ENCODE measurements around the gene LAMTOR5.

DNA sequence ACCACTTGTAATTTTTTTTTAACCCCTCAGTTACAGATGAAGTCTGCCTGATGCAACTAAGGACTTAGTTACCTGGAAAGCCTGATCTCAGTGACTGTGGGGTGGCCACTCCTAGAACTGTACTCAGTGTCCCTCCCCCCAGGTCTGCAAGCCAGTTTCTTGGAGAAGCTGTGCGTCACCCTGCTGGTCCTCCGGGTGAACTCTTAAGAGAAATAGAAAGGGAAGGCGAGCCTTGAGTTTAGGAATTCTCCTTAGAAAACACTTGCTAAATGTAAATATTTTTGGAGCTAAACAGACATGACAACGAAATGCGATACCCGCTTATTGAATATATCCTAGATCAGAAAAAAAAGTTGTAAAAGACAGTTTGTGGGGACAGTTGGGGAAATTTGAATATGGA lies 17.4 kb downstream of the LAMTOR5 start:
- no peak for TF ChIP-seq ESRRG (CRISPR knock-in tag; IDR thresholded peaks at IDR 0.05)
- TF ChIP-seq PPARA (CRISPR knock-in tag; IDR thresholded peaks at IDR 0.05; ENCODE audit: borderline replicate concordance), result no peak
- TF ChIP-seq ZFP3 (CRISPR knock-in tag; IDR thresholded peaks at IDR 0.05), result no peak
- TF ChIP-seq ZNF70 (CRISPR knock-in tag; IDR thresholded peaks at IDR 0.05), result no peak
- TF ChIP-seq SNAI2 (CRISPR knock-in tag; IDR thresholded peaks at IDR 0.05), result no peak
- TF ChIP-seq, protein P1, sequence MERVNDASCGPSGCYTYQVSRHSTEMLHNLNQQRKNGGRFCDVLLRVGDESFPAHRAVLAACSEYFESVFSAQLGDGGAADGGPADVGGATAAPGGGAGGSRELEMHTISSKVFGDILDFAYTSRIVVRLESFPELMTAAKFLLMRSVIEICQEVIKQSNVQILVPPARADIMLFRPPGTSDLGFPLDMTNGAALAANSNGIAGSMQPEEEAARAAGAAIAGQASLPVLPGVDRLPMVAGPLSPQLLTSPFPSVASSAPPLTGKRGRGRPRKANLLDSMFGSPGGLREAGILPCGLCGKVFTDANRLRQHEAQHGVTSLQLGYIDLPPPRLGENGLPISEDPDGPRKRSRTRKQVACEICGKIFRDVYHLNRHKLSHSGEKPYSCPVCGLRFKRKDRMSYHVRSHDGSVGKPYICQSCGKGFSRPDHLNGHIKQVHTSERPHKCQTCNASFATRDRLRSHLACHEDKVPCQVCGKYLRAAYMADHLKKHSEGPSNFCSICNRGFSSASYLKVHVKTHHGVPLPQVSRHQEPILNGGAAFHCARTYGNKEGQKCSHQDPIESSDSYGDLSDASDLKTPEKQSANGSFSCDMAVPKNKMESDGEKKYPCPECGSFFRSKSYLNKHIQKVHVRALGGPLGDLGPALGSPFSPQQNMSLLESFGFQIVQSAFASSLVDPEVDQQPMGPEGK (CRISPR knock-in tag; IDR thresholded peaks at IDR 0.05; ENCODE audit: borderline replicate concordance), result no peak
- no peak for TF ChIP-seq ZNF565 (CRISPR knock-in tag; conservative IDR thresholded peaks at IDR 0.05; ENCODE audit: low read depth)

All from SK-N-SH treated with all-trans-retinoic acid at 6 μM for 48 hours (cell line).